K562 (cell line): ENCODE results near the gene VIT. TPM values are rescaled to one million over a fixed set of nuclear protein-coding genes. Genes with fewer than 3 reads are reported as not detected.
A peak's percentile ranks its signal among the peaks of the same experiment; 100 is the strongest.

Experiments used
- ATAC-seq: fragments of 200-7000 bp; cut with Tn5 transposase; 3 replicates; pipeline ENCODE4 v1.9.1; 2020; ENCODE audit warnings: moderate library complexity
- BruUV-seq: library from RNA; stranded (reverse); fragments of 400-500 nt; replicated peaks from 2 replicates; lab custom pipeline; 2021; lab: Mats Ljungman, UMichigan
- CTCF ChIA-PET: fragments of 300-600 bp; formaldehyde crosslinking; extraction: SDS; loops from one replicate; lab custom pipeline; 2021; ENCODE audit warnings: low intra/inter-chr PET ratio; lab: Yijun Ruan, JAX
- POLR2A ChIA-PET: fragments of 300-600, 350-650 bp; sonication (Branson Sonifier 250); formaldehyde crosslinking; extraction: SDS; loops from one replicate; lab custom pipeline; 2021; ENCODE audit warnings: antibody characterized with exemption, inconsistent platforms; lab: Yijun Ruan, JAX
- DNase-seq, 4 experiments: peaks; one replicate each; pipeline versions ENCODE4 v3.0.0 to v3.0.0-alpha.2; 2011 to 2018; ENCODE audit warnings: low spot score in 3 of 4, mixed read lengths in 3 of 4; ENCODE audit errors: extremely low read depth in 1 of 4
- FAIRE-seq: peaks from 2 replicates; lab custom pipeline; 2011; peaks lifted over from hg19 to GRCh38; lab: Jason Lieb, UNC
- H2AFZ ChIP-seq: 2 replicates; pipeline ENCODE4 v1.6.0; 2011; ENCODE audit warnings: low read depth, low read length, control low read depth, inconsistent platforms
- H3K27ac ChIP-seq: fragments of 200-600 bp; 3 replicates; pipeline ENCODE4 v1.8.0; 2011; ENCODE audit warnings: low read depth, mild to moderate bottlenecking, control low read depth, inconsistent platforms, low read length, moderate library complexity, mixed read lengths; ENCODE audit errors: extremely low read depth
- H3K27me3 ChIP-seq, 2 experiments: fragments of 300-600 bp in 1 of 2; 2 replicates in 1 of 2; 3 replicates in 1 of 2; pipeline versions ENCODE4 v1.6.0 to v1.8.0; 2011; ENCODE audit warnings: inconsistent platforms in 2 of 2, low read length in 2 of 2, mild to moderate bottlenecking in 1 of 2, mixed read lengths in 1 of 2, moderate library complexity in 1 of 2; ENCODE audit not compliant: control insufficient read depth in 2 of 2, insufficient read depth in 2 of 2
- H3K36me3 ChIP-seq: fragments of 300-600 bp; 3 replicates; pipeline ENCODE4 v1.8.0; 2011; ENCODE audit warnings: mild to moderate bottlenecking, low read length, inconsistent platforms; ENCODE audit not compliant: control insufficient read depth, insufficient read depth
- H3K4me1 ChIP-seq, 2 experiments: fragments of 200-600 bp in 1 of 2; replicated peaks in 1 of 2; 2 replicates in 1 of 2; 3 replicates in 1 of 2; pipeline versions ENCODE4 v1.5.1 to v1.8.0; 2011; ENCODE audit warnings: inconsistent platforms in 2 of 2, low read length in 2 of 2, mild to moderate bottlenecking in 1 of 2, mixed read lengths in 1 of 2, moderate library complexity in 1 of 2; ENCODE audit not compliant: control insufficient read depth in 2 of 2, insufficient read depth in 2 of 2
- H3K4me2 ChIP-seq: 2 replicates; pipeline ENCODE4 v1.6.1; 2011; ENCODE audit warnings: low read length, control low read depth, inconsistent platforms, mixed read lengths; ENCODE audit not compliant: insufficient read depth
- H3K4me3 ChIP-seq: fragments of 200-600 bp; sonication (generic), shearing (Covaris generic); 2 replicates; pipeline ENCODE4 v1.5.1; 2016; ENCODE audit warnings: control low read depth, inconsistent platforms
- H3K79me2 ChIP-seq: fragments of 200-600 bp; 3 replicates; pipeline ENCODE4 v1.8.0; 2011; ENCODE audit warnings: low read length, inconsistent platforms; ENCODE audit not compliant: control insufficient read depth, insufficient read depth
- H3K9ac ChIP-seq, 2 experiments: 2 replicates each; pipeline versions ENCODE4 v1.6.0 to v1.6.1; 2011; ENCODE audit warnings: low read depth in 2 of 2, low read length in 2 of 2, control low read depth in 1 of 2, inconsistent platforms in 1 of 2, mild to moderate bottlenecking in 1 of 2, mixed read lengths in 1 of 2; ENCODE audit not compliant: insufficient read depth in 1 of 2
- H3K9me1 ChIP-seq: one replicate; pipeline ENCODE4 v1.6.0; 2011; ENCODE audit warnings: inconsistent platforms, mild to moderate bottlenecking, low read length, moderate library complexity; ENCODE audit not compliant: control insufficient read depth, insufficient read depth
- H3K9me3 ChIP-seq: replicated peaks from 2 replicates; pipeline ENCODE4 v1.5.1; 2011; ENCODE audit warnings: low read depth, low read length, inconsistent platforms; ENCODE audit not compliant: control insufficient read depth, insufficient read depth
- H4K20me1 ChIP-seq: replicated peaks from 2 replicates; pipeline ENCODE4 v1.6.1; 2011; ENCODE audit warnings: low read length, inconsistent platforms, mixed read lengths; ENCODE audit not compliant: control insufficient read depth, insufficient read depth
- BHLHE40 ChIP-seq: IDR thresholded peaks from 2 replicates; pipeline ENCODE4 v1.6.1; 2011; ENCODE audit warnings: low read length, improper control_type of control experiment
- CREM ChIP-seq: IDR thresholded peaks from 2 replicates; pipeline ENCODE4 v1.6.1; 2014; ENCODE audit warnings: antibody characterized with exemption, low read depth
- CTCFL ChIP-seq: IDR thresholded peaks from 2 replicates; pipeline ENCODE4 v1.6.1; 2011; ENCODE audit warnings: borderline replicate concordance, low read depth, mild to moderate bottlenecking, moderate library complexity, low read length; ENCODE audit not compliant: insufficient read depth, poor library complexity, severe bottlenecking
- ELF4 ChIP-seq: fragments of 450-650 bp; formaldehyde crosslinking; IDR thresholded peaks from 2 replicates; pipeline ENCODE4 v1.4.0; 2022; ENCODE audit warnings: missing genetic modification characterization
- HDAC6 ChIP-seq: IDR thresholded peaks from 2 replicates; pipeline ENCODE4 v1.6.1; 2012; ENCODE audit warnings: low read depth, mild to moderate bottlenecking, control low read depth, inconsistent platforms, low read length, moderate library complexity
- MEIS2 ChIP-seq: fragments of 450-650 bp; IDR thresholded peaks from 2 replicates; pipeline ENCODE4 v1.6.1; 2014; ENCODE audit warnings: mild to moderate bottlenecking; ENCODE audit not compliant: partially characterized antibody
- NUFIP1 ChIP-seq: fragments of 450-650 bp; IDR thresholded peaks from 2 replicates; pipeline ENCODE4 v1.6.1; 2018; ENCODE audit not compliant: partially characterized antibody
- PKNOX1 ChIP-seq: fragments of 450-650 bp; IDR thresholded peaks from 2 replicates; pipeline ENCODE4 v1.6.1; 2016
- PTTG1 ChIP-seq: fragments of 450-650 bp; IDR thresholded peaks from 2 replicates; pipeline ENCODE4 v1.6.1; 2016; ENCODE audit warnings: low read depth, mild to moderate bottlenecking, missing genetic modification characterization, missing compliant biosample characterization
- PYGO2 ChIP-seq: fragments of 450-650 bp; IDR thresholded peaks from 2 replicates; pipeline ENCODE4 v1.6.1; 2016; ENCODE audit warnings: mild to moderate bottlenecking, missing genetic modification characterization, moderate library complexity, missing compliant biosample characterization
- SIN3B ChIP-seq: fragments of 450-650 bp; IDR thresholded peaks from 2 replicates; pipeline ENCODE4 v1.6.1; 2017; ENCODE audit warnings: low read depth, mild to moderate bottlenecking, moderate library complexity
- SRSF9 ChIP-seq: fragments of 200-400 bp; formaldehyde crosslinking; IDR thresholded peaks from 2 replicates; pipeline ENCODE4 v1.6.1; 2017; ENCODE audit warnings: low read depth, low read length, borderline replicate concordance
- TSC22D4 ChIP-seq: fragments of 450-650 bp; IDR thresholded peaks from 2 replicates; pipeline ENCODE4 v1.6.1; 2016; ENCODE audit warnings: missing genetic modification characterization, missing biosample characterization, control low read depth
- WGBS: fragments of 100-300 bp; shearing (Covaris generic); methylation state at CpG from one replicate; pipeline ENCODE4 v1.1.6; 2016; ENCODE audit warnings: low coverage, mixed read lengths; ENCODE audit not compliant: insufficient coverage; ENCODE audit errors: missing lambda C conversion rate; 5-methylcytosine and 5-hydroxymethylcytosine counted together
- in situ Hi-C: fragments of 300-500 bp; cut with MboI; formaldehyde crosslinking; loops from 4 replicates; pipeline ENCODE4 v1.15.0; 2018; ENCODE audit warnings: inconsistent platforms, mixed read lengths
- intact Hi-C: fragments of 100-400 bp; cut with micrococcal nuclease; formaldehyde crosslinking; loops from 2 replicates; pipeline ENCODE4 v1.14.2; 2022
- polyA plus RNA-seq, 8 experiments: library from polyadenylated mRNA; depleted of rRNA in 4 of 8; stranded (reverse) in 5 of 8; unstranded in 3 of 8; fragments of >200 nt; fragmentation: Nextera tagmentation in 2 of 8; fragmentation: Illumina TruSeq in 1 of 8; extraction: Ambion mirVana in 2 of 8; extraction: Trizol in 1 of 8; gene quantifications; 2 replicates each; pipeline versions ENCODE4 v1.2.1 to v1.2.3, GENCODE V29; 2011 to 2014; ENCODE audit warnings: inconsistent platforms in 1 of 8, missing spikeins in 1 of 8
- total RNA-seq, 7 experiments: library from RNA; depleted of rRNA in 6 of 7; stranded (reverse); fragments of >200 nt in 6 of 7; fragmentation: Illumina TruSeq in 2 of 7; extraction: Trizol in 2 of 7; gene quantifications; 2 replicates each; pipeline versions ENCODE4 v1.2.1 to v1.2.3, GENCODE V29; 2011 to 2021; ENCODE audit warnings: low replicate concordance in 1 of 7
- TF ChIP-seq, protein P1 (sequence below): fragments of 250-450 bp; sonication (Bioruptor Pico); IDR thresholded peaks from 2 replicates; pipeline ENCODE4 v1.5.0; 2020; ENCODE audit warnings: mild to moderate bottlenecking, borderline replicate concordance
- TF ChIP-seq, protein P2 (sequence below): fragments of 450-650 bp; formaldehyde crosslinking; IDR thresholded peaks from 2 replicates; pipeline ENCODE4 v1.4.0; 2022; ENCODE audit warnings: missing genetic modification characterization

Gene VIT
- total and polyA plus RNA-seq, 9 of the 15 experiments (the other 6 are each of a cell fraction or from before 2014, with no cell fraction given) = not detected

DNA sequence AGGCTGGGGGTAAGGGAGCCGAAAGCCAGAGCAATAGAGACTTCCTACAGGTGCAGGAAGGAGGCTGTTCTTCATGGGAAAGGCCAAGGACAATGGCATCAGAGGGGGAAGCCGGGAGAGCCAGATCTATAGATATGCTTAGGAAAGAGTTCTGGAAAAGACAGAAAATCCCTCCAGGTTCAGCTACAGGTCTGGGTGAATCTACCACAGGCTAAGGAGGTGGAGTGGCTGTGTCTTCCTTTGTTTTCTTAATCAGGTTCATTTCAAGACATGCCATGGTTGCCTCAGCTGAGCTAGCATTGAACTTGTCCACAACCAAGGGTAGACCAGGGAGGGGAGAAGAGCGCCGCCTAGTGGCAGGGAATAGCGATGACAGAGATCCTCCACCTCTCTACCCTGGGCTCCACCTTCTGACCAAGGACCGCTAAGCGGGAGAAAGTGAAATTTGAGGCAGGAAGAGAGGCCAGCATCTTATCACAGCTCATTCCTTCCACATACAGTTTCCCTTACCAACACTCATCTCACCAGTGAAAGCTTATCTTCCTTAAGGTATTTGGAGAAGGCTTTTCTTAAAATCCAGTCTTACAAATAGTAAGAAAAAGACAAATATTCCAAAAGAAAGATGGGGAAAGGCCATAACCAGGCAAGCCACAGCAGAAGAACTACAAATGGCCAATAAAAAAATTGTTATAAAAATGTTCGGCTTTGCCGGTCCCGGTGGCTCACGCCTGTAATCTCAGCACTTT lies 74.2 kb downstream of the VIT start:
- H3K79me2 ChIP-seq = no peaks in the 10 kb centered on the region
- no peak overlapping the region for H3K9ac ChIP-seq
- FAIRE-seq = peak; percentile 94
- intact Hi-C loops (loop anchor here (10.0 kb wide), 1 partner anchor 416 kb away; the partner anchor contains the start of gene CRIM1), in situ Hi-C loops (no loop called here)
- no peaks in the 10 kb centered on the region for H4K20me1 ChIP-seq
- POLR2A ChIA-PET = no interaction called here
- no peak overlapping the region for H3K4me2 ChIP-seq
- no peaks in the 10 kb centered on the region for H3K36me3 ChIP-seq
- no peaks in the 10 kb centered on the region for H3K4me1 ChIP-seq
- DNase-seq = peak; percentile 77 to 81 (median 80)
- CTCF ChIA-PET = interaction anchor here (0.9 kb wide), 1 partner anchor 419 kb away, joined by 7 read pairs; no protein-coding TSS in a partner anchor
- no peak overlapping the region for H2AFZ ChIP-seq
- peaks cover 12 to 20% of the 10 kb centered on the region in 2 experiments; a peak in 4 of 5 replicates for H3K27me3 ChIP-seq
- H3K9me1 ChIP-seq = no peaks in the 10 kb centered on the region
- H3K27ac ChIP-seq = no peak overlapping the region
- no peaks in the 10 kb centered on the region for H3K9me3 ChIP-seq
- H3K4me3 ChIP-seq = no peak overlapping the region
- peak; percentile 99 for ATAC-seq
- WGBS = 2% methylated on average over 10 of the region's 11 CpGs
- BruUV-seq = no TSS peak
- TF ChIP-seq, protein P1, sequence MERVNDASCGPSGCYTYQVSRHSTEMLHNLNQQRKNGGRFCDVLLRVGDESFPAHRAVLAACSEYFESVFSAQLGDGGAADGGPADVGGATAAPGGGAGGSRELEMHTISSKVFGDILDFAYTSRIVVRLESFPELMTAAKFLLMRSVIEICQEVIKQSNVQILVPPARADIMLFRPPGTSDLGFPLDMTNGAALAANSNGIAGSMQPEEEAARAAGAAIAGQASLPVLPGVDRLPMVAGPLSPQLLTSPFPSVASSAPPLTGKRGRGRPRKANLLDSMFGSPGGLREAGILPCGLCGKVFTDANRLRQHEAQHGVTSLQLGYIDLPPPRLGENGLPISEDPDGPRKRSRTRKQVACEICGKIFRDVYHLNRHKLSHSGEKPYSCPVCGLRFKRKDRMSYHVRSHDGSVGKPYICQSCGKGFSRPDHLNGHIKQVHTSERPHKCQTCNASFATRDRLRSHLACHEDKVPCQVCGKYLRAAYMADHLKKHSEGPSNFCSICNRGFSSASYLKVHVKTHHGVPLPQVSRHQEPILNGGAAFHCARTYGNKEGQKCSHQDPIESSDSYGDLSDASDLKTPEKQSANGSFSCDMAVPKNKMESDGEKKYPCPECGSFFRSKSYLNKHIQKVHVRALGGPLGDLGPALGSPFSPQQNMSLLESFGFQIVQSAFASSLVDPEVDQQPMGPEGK (CRISPR knock-in tag) = no peak
- TF ChIP-seq SIN3B = no peak
- TF ChIP-seq BHLHE40 = no peak
- no peak for TF ChIP-seq TSC22D4 (tag)
- TF ChIP-seq PTTG1 = no peak
- TF ChIP-seq HDAC6 = no peak
- peak; percentile 20 for TF ChIP-seq CTCFL
- no peak for TF ChIP-seq PYGO2 (tag)
- TF ChIP-seq, protein P2, sequence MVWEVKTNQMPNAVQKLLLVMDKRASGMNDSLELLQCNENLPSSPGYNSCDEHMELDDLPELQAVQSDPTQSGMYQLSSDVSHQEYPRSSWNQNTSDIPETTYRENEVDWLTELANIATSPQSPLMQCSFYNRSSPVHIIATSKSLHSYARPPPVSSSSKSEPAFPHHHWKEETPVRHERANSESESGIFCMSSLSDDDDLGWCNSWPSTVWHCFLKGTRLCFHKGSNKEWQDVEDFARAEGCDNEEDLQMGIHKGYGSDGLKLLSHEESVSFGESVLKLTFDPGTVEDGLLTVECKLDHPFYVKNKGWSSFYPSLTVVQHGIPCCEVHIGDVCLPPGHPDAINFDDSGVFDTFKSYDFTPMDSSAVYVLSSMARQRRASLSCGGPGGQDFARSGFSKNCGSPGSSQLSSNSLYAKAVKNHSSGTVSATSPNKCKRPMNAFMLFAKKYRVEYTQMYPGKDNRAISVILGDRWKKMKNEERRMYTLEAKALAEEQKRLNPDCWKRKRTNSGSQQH (CRISPR knock-in tag) = no peak
- TF ChIP-seq MEIS2 = no peak
- TF ChIP-seq NUFIP1 = no peak
- TF ChIP-seq CREM = 0 out of 2 replicates have a peak, but pooled peaks have one; percentile 16
- TF ChIP-seq ELF4 = no peak
- TF ChIP-seq SRSF9 = no peak
- no peak for TF ChIP-seq PKNOX1
